GM21576 (cell line): Measurements from ENCODE around the gene ANO7.

Experiments used
- ATAC-seq: cut with Tn5 transposase; IDR thresholded peaks from one replicate; pipeline ENCODE4 v1.9.1; 2021; ENCODE audit warnings: mild to moderate bottlenecking, moderate library complexity; ENCODE audit not compliant: unreplicated experiment

Gene ANO7

GRCh38 chr2:241269707-241270520 is 81.4 kb downstream of the ANO7 start:
- no peak for ATAC-seq

- ATAC-seq = no peak
Measured at GRCh38 chr2:241270531-241270930, 82.1 kb downstream of the ANO7 start.

DNA sequence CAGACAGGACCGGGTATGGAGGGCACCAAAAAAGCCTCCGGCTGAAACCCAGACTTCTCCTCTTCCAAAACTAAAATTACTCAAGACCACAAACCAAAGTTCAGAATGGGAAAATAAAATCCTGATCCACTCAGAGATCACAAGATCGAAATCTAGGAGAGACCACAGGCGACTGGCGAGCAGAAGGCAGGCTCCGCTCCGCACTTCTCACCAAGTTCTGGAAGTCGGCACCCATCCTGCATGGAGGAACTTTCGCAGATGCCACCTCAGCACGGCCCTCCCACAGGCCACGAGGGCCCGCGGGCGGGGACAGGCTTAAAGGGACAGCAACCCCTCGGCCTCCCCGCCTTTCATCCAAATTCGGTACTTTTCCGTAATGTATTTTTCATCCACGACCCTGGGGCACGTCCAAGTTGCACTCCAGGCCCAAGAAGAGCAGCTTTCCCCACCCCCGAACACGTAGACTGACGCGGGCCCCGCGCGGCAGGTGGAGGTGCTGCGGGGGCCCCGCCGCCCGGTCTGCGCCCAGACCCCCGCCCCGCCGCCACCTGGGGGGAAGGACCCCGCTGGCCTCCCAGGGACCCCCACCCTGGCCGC is 83.3 kb downstream of the ANO7 start:
- peak; percentile 46 for ATAC-seq

GRCh38 chr2:241272303-241273209 is 84.1 kb downstream of the ANO7 start:
- ATAC-seq = peak; percentile 53

DNA sequence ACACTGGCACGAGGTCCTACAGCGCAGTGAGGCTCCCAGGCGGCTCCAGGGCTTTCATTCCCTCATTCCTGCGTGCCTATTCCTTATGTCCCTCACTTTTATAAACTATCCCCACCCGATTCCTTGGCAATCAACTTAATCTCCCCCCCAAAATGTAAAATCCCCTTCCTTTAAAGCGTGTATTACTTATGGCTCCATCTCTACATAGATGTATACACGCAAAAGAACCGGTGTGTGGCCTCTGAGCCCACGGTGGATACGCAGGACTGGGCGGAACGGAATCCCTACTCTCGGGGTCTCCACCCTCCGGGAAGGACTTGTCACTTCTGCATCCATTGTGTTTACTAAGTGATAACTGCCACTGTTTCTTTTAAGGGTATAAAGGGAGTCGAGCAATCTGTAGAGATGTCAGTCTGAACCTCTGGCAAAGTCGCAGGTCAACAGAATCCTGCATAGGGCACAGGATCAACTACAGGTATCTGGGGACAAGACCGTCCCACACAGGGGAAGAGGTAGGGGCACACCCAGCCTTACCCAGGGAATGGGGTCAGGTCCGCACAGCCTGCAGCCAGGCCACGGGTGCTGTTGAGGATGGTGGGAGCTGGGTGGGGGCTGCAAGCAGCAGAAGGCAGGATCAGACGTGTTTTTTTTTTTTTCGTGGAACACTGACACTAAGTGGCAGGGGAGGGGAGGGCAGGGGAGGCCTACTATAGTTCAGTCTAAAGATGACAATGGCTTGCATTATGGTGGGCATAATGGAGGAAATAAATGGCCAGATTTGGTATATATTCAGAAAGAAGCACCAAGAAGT is 84.9 kb downstream of the ANO7 start:
- ATAC-seq = no peak

DNA sequence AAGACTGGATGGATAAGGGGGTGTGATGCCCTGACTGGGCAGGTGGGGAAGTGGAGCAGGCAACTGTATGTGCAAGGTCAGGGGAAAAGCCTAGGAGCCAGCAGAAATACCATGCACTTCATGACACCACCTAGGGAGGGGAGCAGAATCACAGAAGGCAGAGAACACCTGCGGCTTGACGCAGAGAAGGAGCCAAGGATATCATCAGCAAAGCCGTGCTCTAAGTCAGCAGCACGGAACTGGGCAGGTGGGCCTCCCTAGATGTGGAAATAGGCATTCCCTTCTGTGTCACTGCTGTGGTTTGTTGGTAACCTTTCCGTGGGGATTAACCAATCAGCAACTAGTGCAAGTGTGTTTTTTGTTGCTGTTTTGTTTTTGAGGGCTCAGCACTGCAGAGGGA is 85.7 kb downstream of the ANO7 start:
- no peak for ATAC-seq
